ENCODE results near the gene EYA3.
A peak's percentile ranks its signal among the peaks of the same experiment; 100 is the strongest.
"Not testable (repeated sequence)": the region's sequence is repeated elsewhere in the genome, so short reads cannot be mapped to it uniquely, and the experiment has no call there.

Gene EYA3

GRCh38 chr1:27999055-27999454, 89.4 kb downstream of the EYA3 start:
- H3K36me3 Mint-ChIP-seq (ENCODE audit: low read depth), result peaks cover 39% of the 10 kb centered on the region

GRCh38 chr1:27994526-27994925, 93.9 kb downstream of the EYA3 start:
- Mint-ChIP-seq H3K4me1 (ENCODE audit: low read depth) (peaks cover 33% of the 10 kb centered on the region), H3K36me3 (ENCODE audit: low read depth) (peaks cover 51% of the 10 kb centered on the region)
- not testable (repeated sequence) for H3K9me3 Mint-ChIP-seq; H3K27me3 Mint-ChIP-seq (ENCODE audit: low read depth); DNase-seq (ENCODE audit: low spot score); H3K4me3 Mint-ChIP-seq; H3K27ac Mint-ChIP-seq

More at GRCh38 chr1:27999055-27999454, 89.4 kb downstream of the EYA3 start:
- Mint-ChIP-seq H3K27ac (no peak overlapping the region), H3K9me3 (no peaks in the 10 kb centered on the region), H3K4me1 (ENCODE audit: low read depth) (peaks cover 7% of the 10 kb centered on the region), H3K27me3 (ENCODE audit: low read depth) (no peaks in the 10 kb centered on the region), H3K4me3 (no peak overlapping the region)
- no peak for DNase-seq (ENCODE audit: low spot score)

- no peak for DNase-seq (ENCODE audit: low spot score)
- Mint-ChIP-seq H3K4me1 (ENCODE audit: low read depth) (peaks cover 33% of the 10 kb centered on the region), H3K9me3 (no peaks in the 10 kb centered on the region), H3K4me3 (no peak overlapping the region), H3K36me3 (ENCODE audit: low read depth) (peaks cover 51% of the 10 kb centered on the region), H3K27me3 (ENCODE audit: low read depth) (no peaks in the 10 kb centered on the region), H3K27ac (no peak overlapping the region)
These were observed 94.3 kb downstream of the EYA3 start for GRCh38 chr1:27994060-27994459.

- H3K9me3 Mint-ChIP-seq, result no peaks in the 10 kb centered on the region
- no peaks in the 10 kb centered on the region for H3K27me3 Mint-ChIP-seq (ENCODE audit: low read depth)
- peaks cover 33% of the 10 kb centered on the region for H3K4me1 Mint-ChIP-seq (ENCODE audit: low read depth)
- peak overlapping the region; percentile 83 for H3K27ac Mint-ChIP-seq
- no peak for DNase-seq (ENCODE audit: low spot score)
- H3K36me3 Mint-ChIP-seq (ENCODE audit: low read depth), result peaks cover 55% of the 10 kb centered on the region
- no peak overlapping the region for H3K4me3 Mint-ChIP-seq
These were observed 95.2 kb downstream of the EYA3 start for GRCh38 chr1:27993241-27993640.

- Mint-ChIP-seq H3K36me3 (ENCODE audit: low read depth) (peaks cover 50% of the 10 kb centered on the region), H3K4me3 (peak overlapping the region; percentile 29), H3K27ac (peak overlapping the region; percentile 73), H3K9me3 (no peaks in the 10 kb centered on the region), H3K27me3 (ENCODE audit: low read depth) (no peaks in the 10 kb centered on the region), H3K4me1 (ENCODE audit: low read depth) (peaks cover 33% of the 10 kb centered on the region)
- DNase-seq (ENCODE audit: low spot score), result peak; percentile 20
These were observed 96.1 kb downstream of the EYA3 start for GRCh38 chr1:27992276-27992675.

GRCh38 chr1:27990920-27991537, 97.4 kb downstream of the EYA3 start:
- H3K9me3 Mint-ChIP-seq, result no peaks in the 10 kb centered on the region
- no peaks in the 10 kb centered on the region for H3K27me3 Mint-ChIP-seq (ENCODE audit: low read depth)
- peak overlapping the region; percentile 28 for H3K27ac Mint-ChIP-seq
- H3K4me3 Mint-ChIP-seq, result no peak overlapping the region
- DNase-seq (ENCODE audit: low spot score), result no peak
- peaks cover 32% of the 10 kb centered on the region for H3K4me1 Mint-ChIP-seq (ENCODE audit: low read depth)
- peaks cover 42% of the 10 kb centered on the region for H3K36me3 Mint-ChIP-seq (ENCODE audit: low read depth)

GRCh38 chr1:27981145-27981544, 107.3 kb downstream of the EYA3 start:
- Mint-ChIP-seq H3K4me3 (no peak overlapping the region), H3K27ac (no peak overlapping the region), H3K36me3 (ENCODE audit: low read depth) (peaks cover 6% of the 10 kb centered on the region), H3K4me1 (ENCODE audit: low read depth) (no peaks in the 10 kb centered on the region), H3K9me3 (no peaks in the 10 kb centered on the region), H3K27me3 (ENCODE audit: low read depth) (no peaks in the 10 kb centered on the region)
- no peak for DNase-seq (ENCODE audit: low spot score)

GRCh38 chr1:27980216-27980845, 108.1 kb downstream of the EYA3 start:
- H3K4me1 Mint-ChIP-seq (ENCODE audit: low read depth), result no peaks in the 10 kb centered on the region
- DNase-seq (ENCODE audit: low spot score), result no peak
- H3K9me3 Mint-ChIP-seq, result no peaks in the 10 kb centered on the region
- peaks cover 3% of the 10 kb centered on the region for H3K36me3 Mint-ChIP-seq (ENCODE audit: low read depth)
- no peaks in the 10 kb centered on the region for H3K27me3 Mint-ChIP-seq (ENCODE audit: low read depth)
- H3K4me3 Mint-ChIP-seq, result no peak overlapping the region
- H3K27ac Mint-ChIP-seq, result no peak overlapping the region

- H3K27me3 Mint-ChIP-seq (ENCODE audit: low read depth), result no peaks in the 10 kb centered on the region
- H3K9me3 Mint-ChIP-seq, result no peaks in the 10 kb centered on the region
- H3K27ac Mint-ChIP-seq, result no peak overlapping the region
- DNase-seq (ENCODE audit: low spot score), result no peak
- no peak overlapping the region for H3K4me3 Mint-ChIP-seq
- H3K36me3 Mint-ChIP-seq (ENCODE audit: low read depth), result peaks cover 1% of the 10 kb centered on the region
- H3K4me1 Mint-ChIP-seq (ENCODE audit: low read depth), result no peaks in the 10 kb centered on the region
These were observed 108.6 kb downstream of the EYA3 start for GRCh38 chr1:27979859-27980201.

- Mint-ChIP-seq H3K27ac (no peak overlapping the region), H3K4me3 (no peak overlapping the region), H3K36me3 (ENCODE audit: low read depth) (peaks cover 1% of the 10 kb centered on the region), H3K27me3 (ENCODE audit: low read depth) (no peaks in the 10 kb centered on the region), H3K4me1 (ENCODE audit: low read depth) (peaks cover under 1% of the 10 kb centered on the region), H3K9me3 (no peaks in the 10 kb centered on the region)
- DNase-seq (ENCODE audit: low spot score), result no peak
These were observed 109.1 kb downstream of the EYA3 start for GRCh38 chr1:27979151-27979858.

GRCh38 chr1:27974417-27974781, 114.0 kb downstream of the EYA3 start:
- H3K9me3 Mint-ChIP-seq, result no peaks in the 10 kb centered on the region
- H3K4me3 Mint-ChIP-seq, result no peak overlapping the region
- H3K36me3 Mint-ChIP-seq (ENCODE audit: low read depth), result peaks cover 16% of the 10 kb centered on the region
- H3K4me1 Mint-ChIP-seq (ENCODE audit: low read depth), result peaks cover 18% of the 10 kb centered on the region
- H3K27ac Mint-ChIP-seq, result no peak overlapping the region
- DNase-seq (ENCODE audit: low spot score), result no peak
- no peaks in the 10 kb centered on the region for H3K27me3 Mint-ChIP-seq (ENCODE audit: low read depth)

- DNase-seq (ENCODE audit: low spot score), result no peak
- peaks cover 17% of the 10 kb centered on the region for H3K36me3 Mint-ChIP-seq (ENCODE audit: low read depth)
- no peaks in the 10 kb centered on the region for H3K9me3 Mint-ChIP-seq
- H3K27me3 Mint-ChIP-seq (ENCODE audit: low read depth), result no peaks in the 10 kb centered on the region
- no peak overlapping the region for H3K27ac Mint-ChIP-seq
- H3K4me1 Mint-ChIP-seq (ENCODE audit: low read depth), result peaks cover 19% of the 10 kb centered on the region
- no peak overlapping the region for H3K4me3 Mint-ChIP-seq
These were observed 114.5 kb downstream of the EYA3 start for GRCh38 chr1:27973771-27974416.

- H3K9me3 Mint-ChIP-seq, result no peaks in the 10 kb centered on the region
- no peak overlapping the region for H3K27ac Mint-ChIP-seq
- no peak for DNase-seq (ENCODE audit: low spot score)
- H3K27me3 Mint-ChIP-seq (ENCODE audit: low read depth), result no peaks in the 10 kb centered on the region
- H3K4me3 Mint-ChIP-seq, result no peak overlapping the region
- H3K36me3 Mint-ChIP-seq (ENCODE audit: low read depth), result peaks cover 25% of the 10 kb centered on the region
- H3K4me1 Mint-ChIP-seq (ENCODE audit: low read depth), result peaks cover 22% of the 10 kb centered on the region
These were observed 116.3 kb downstream of the EYA3 start for GRCh38 chr1:27972141-27972540.

- Mint-ChIP-seq H3K27me3 (ENCODE audit: low read depth) (no peaks in the 10 kb centered on the region), H3K4me3 (no peak overlapping the region), H3K27ac (no peak overlapping the region), H3K4me1 (ENCODE audit: low read depth) (peaks cover 22% of the 10 kb centered on the region), H3K9me3 (no peaks in the 10 kb centered on the region), H3K36me3 (ENCODE audit: low read depth) (peaks cover 27% of the 10 kb centered on the region)
- no peak for DNase-seq (ENCODE audit: low spot score)
These were observed 116.7 kb downstream of the EYA3 start for GRCh38 chr1:27971674-27972073.

All from T-helper 2 cell treated with Interferon-gamma antibody and Interleukin-4, amounts not matched to agents 5 μg/mL and 100 μg/mL, for 36 hours (primary cell).